Ectodermal cell (in vitro differentiated cells): ENCODE data around the gene CSTF2T.
"Not testable (repeated sequence)": the region's sequence is repeated elsewhere in the genome, so short reads cannot be mapped to it uniquely, and the experiment has no call there.

ENCODE experiments used
- H3K27ac ChIP-seq: 2 replicates; pipeline ENCODE4 v1.7.0; 2013; ENCODE audit warnings: mild to moderate bottlenecking, low read depth, low read length; ENCODE audit not compliant: insufficient read depth, poor library complexity, severe bottlenecking
- H3K27me3 ChIP-seq: 2 replicates; pipeline ENCODE4 v1.7.0; 2013; ENCODE audit warnings: mild to moderate bottlenecking, low read length; ENCODE audit not compliant: insufficient read depth, control insufficient read depth, poor library complexity, severe bottlenecking
- H3K36me3 ChIP-seq: one replicate; pipeline ENCODE4 v1.7.0; 2013; ENCODE audit warnings: low read length; ENCODE audit not compliant: control insufficient read depth, insufficient read depth
- H3K4me1 ChIP-seq: one replicate; pipeline ENCODE4 v1.7.0; 2013; ENCODE audit warnings: low read length; ENCODE audit not compliant: control insufficient read depth, insufficient read depth
- H3K4me3 ChIP-seq: 2 replicates; pipeline ENCODE4 v1.7.0; 2013; ENCODE audit warnings: low read depth, low read length, control low read depth; ENCODE audit not compliant: insufficient read depth
- H3K9me3 ChIP-seq: 2 replicates; pipeline ENCODE4 v1.7.0; 2013; ENCODE audit warnings: mild to moderate bottlenecking, low read length, moderate library complexity; ENCODE audit not compliant: control insufficient read depth
- WGBS, 2 experiments: methylation state at CpG; one replicate each; pipeline ENCODE4 v1.1.7; 2013; ENCODE audit warnings: missing lambda C conversion rate in 2 of 2; 5-methylcytosine and 5-hydroxymethylcytosine counted together

The CSTF2T gene

GRCh38 chr10:51699145-51699474 is 285 bp downstream of the CSTF2T start:
- WGBS, 2 experiments, result 0 to 1% methylated on average over 14 of the region's 14 CpGs
- no peaks in the 10 kb centered on the region for H3K9me3 ChIP-seq
- H3K4me3 ChIP-seq, result peak overlapping the region; percentile 90
- H3K36me3 ChIP-seq, result no peaks in the 10 kb centered on the region
- peak overlapping the region; percentile 96 for H3K27ac ChIP-seq
- peaks cover 20% of the 10 kb centered on the region for H3K4me1 ChIP-seq
- no peaks in the 10 kb centered on the region for H3K27me3 ChIP-seq

DNA sequence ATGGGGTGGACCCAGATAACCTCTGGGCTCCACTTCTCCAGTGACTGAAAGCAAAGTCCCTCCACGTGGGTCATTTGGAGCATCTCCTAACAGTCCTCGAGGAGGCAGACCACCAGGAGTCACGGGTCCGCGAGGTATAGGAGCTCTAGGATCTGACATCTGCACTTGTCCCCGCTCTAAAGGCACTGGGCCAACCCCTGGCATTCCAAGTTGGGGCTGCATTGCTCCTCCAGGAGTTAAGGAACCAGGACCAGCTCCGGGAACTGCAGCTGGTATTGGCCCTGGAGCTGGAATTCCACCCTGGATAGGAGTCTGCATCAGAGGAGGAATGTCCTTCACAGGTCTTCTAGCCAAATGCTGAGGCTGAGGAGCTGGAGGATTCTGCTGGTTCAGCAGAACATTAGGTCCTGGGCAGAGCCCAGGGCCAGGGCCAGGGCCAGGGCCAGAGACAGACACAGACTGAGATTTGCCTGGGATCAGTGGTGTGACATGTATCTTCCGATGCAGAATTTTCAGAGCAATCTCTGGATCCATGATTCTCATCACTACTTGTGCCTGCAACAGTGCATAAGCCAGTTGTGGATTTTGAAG is 827 bp downstream of the CSTF2T start:
- H3K9me3 ChIP-seq, result no peaks in the 10 kb centered on the region
- no peaks in the 10 kb centered on the region for H3K27me3 ChIP-seq
- H3K4me1 ChIP-seq, result peaks cover 20% of the 10 kb centered on the region
- H3K36me3 ChIP-seq, result no peaks in the 10 kb centered on the region
- peak overlapping the region; percentile 90 for H3K4me3 ChIP-seq
- no peak overlapping the region for H3K27ac ChIP-seq
- WGBS, 2 experiments, result 86 to 88% methylated on average over 8 of the region's 8 CpGs

DNA sequence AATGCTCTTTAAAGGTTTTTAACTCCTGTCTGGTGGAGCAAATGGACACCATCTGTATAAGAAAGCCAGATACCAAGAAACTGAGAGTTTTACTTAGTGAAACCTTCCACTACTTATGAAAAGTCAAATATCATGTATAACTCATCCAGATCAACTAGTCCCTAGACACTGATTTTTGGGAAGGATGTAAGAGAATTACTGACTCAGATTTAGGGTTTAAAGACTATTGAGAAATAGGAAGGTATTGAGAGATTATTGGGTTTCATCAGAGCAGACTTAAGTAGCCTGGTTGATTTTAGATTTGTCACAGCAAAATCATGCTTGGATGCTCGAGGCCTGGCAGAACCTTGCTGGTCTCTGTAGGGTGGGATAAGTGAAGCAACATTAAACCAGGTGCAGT is 3.1 kb downstream of the CSTF2T start:
- 94 to 95% methylated on average over 1 of the region's 1 CpG for WGBS, 2 experiments

GRCh38 chr10:51694086-51694768 is 5.2 kb downstream of the CSTF2T start:
- 86 to 94% methylated on average over 1 to 5 of the region's 5 CpGs for WGBS, 2 experiments
- no peak overlapping the region for H3K4me3 ChIP-seq
- H3K36me3 ChIP-seq, result no peaks in the 10 kb centered on the region
- no peak overlapping the region for H3K27ac ChIP-seq
- H3K9me3 ChIP-seq, result no peaks in the 10 kb centered on the region
- peaks cover 20% of the 10 kb centered on the region for H3K4me1 ChIP-seq
- no peaks in the 10 kb centered on the region for H3K27me3 ChIP-seq

More for the DNA sequence above, 3.1 kb downstream of the CSTF2T start:
- no peaks in the 10 kb centered on the region for H3K9me3 ChIP-seq
- H3K4me1 ChIP-seq, result peaks cover 20% of the 10 kb centered on the region
- H3K36me3 ChIP-seq, result no peaks in the 10 kb centered on the region
- no peaks in the 10 kb centered on the region for H3K27me3 ChIP-seq
- H3K27ac ChIP-seq, result no peak overlapping the region
- no peak overlapping the region for H3K4me3 ChIP-seq

GRCh38 chr10:51691135-51691534 is 8.3 kb downstream of the CSTF2T start:
- no peak overlapping the region for H3K4me3 ChIP-seq
- 83 to 85% methylated on average over 3 to 4 of the region's 4 CpGs for whole genome bisulfite sequencing, 2 experiments
- no peaks in the 10 kb centered on the region for H3K4me1 ChIP-seq

DNA sequence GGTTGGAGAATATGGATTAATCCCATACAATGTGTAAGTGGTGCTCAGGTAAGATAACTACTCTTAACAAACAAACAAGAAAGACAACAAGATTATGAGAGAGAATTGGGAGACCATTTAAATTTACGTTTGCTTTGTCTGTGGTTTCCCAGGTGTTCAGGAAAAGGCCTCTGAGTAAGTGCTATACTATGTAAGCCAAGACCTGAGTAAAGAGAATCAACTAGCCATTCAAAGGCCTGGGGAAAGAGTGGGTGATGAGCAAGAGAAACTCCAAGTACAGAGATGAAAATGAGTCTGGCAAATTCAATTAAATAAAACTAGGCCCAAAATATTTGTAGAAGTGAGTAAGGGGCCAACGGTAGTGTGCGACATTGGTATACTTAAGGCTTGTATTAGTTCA is 9.9 kb downstream of the CSTF2T start:
- Histone ChIP-seq H3K4me3 (no peak overlapping the region), H3K4me1 (no peaks in the 10 kb centered on the region), H3K36me3 (no peaks in the 10 kb centered on the region), H3K27me3 (no peaks in the 10 kb centered on the region), H3K27ac (no peak overlapping the region), H3K9me3 (no peaks in the 10 kb centered on the region)
- WGBS, 2 experiments, result 95 to 97% methylated on average over 3 of the region's 3 CpGs

More at GRCh38 chr10:51691135-51691534, 8.3 kb downstream of the CSTF2T start:
- H3K36me3 ChIP-seq, result no peaks in the 10 kb centered on the region
- no peak overlapping the region for H3K27ac ChIP-seq
- H3K27me3 ChIP-seq, result no peaks in the 10 kb centered on the region
- H3K9me3 ChIP-seq, result no peaks in the 10 kb centered on the region

GRCh38 chr10:51688826-51689225 is 10.6 kb downstream of the CSTF2T start:
- 94 to 97% methylated on average over 2 of the region's 2 CpGs for WGBS, 2 experiments
- H3K9me3 ChIP-seq, H3K36me3 ChIP-seq, H3K27ac ChIP-seq, H3K4me1 ChIP-seq, H3K27me3 ChIP-seq, H3K4me3 ChIP-seq: not testable (repeated sequence)

GRCh38 chr10:51687296-51687695 is 12.1 kb downstream of the CSTF2T start:
- H3K4me1 ChIP-seq, result no peaks in the 10 kb centered on the region
- WGBS, 2 experiments, result 83% methylated on average over 1 of the region's 1 CpG; no CpG with 5 or more reads in 1 of the 2 experiments
- H3K4me3 ChIP-seq, result no peak overlapping the region
- H3K27me3 ChIP-seq, result no peaks in the 10 kb centered on the region
- no peak overlapping the region for H3K27ac ChIP-seq
- H3K9me3 ChIP-seq, result no peaks in the 10 kb centered on the region
- H3K36me3 ChIP-seq, result no peaks in the 10 kb centered on the region

DNA sequence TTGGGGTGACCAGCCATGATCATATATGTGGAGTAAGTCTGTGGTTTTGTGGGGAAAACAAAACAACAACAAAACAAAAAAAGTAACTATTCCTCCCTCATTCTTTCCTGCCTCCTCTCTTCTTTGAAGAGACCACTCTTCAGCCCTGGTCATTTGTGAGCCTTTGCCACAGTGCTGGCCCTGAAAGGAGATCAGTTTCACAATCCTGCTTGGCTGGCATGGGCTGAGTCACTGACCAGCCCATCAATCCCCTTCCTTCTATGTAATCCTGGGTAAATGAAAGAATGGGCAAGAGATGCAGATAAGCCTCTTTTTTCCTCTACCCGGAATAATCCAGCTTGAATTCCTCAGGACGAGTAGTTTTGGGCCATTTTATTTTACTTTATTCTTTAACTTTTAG is 13.6 kb downstream of the CSTF2T start:
- Histone ChIP-seq H3K9me3 (no peaks in the 10 kb centered on the region), H3K4me1 (no peaks in the 10 kb centered on the region), H3K36me3 (no peaks in the 10 kb centered on the region), H3K4me3 (no peak overlapping the region), H3K27ac (no peak overlapping the region), H3K27me3 (no peaks in the 10 kb centered on the region)
- 69 to 90% methylated on average over 2 of the region's 2 CpGs for WGBS, 2 experiments

DNA sequence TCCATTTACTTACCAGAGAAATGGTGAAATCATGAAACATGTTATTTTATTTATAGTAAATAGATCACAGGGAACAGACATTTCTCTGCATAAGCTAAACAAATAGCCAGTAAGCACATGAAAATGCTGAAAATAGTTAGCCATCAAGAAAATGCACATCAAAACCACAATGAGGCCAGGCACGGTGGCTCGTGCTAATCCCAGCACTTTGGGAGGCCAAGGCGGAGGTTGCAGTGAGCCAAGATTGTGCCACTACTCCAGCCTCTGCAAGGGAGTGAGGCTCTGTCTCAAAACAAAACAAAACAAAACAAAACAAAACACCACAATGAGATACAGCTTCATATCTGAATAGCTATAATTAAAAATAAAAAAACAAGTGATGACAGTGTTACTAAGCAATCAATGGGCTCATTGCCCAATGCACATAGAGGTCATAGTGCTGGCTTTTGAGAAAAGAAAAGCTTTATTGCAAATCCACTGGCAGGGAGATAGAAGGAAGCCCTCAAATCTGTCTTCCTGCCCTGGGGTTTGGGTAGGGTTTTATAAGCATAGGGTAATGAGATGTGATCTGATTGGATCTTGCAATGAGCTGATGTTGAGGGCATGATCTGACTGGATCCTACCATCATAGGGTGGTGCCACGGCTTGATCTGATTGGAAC is 16.2 kb downstream of the CSTF2T start:
- no peak overlapping the region for H3K27ac ChIP-seq
- 88 to 96% methylated on average over 4 of the region's 4 CpGs for WGBS, 2 experiments
- H3K4me1 ChIP-seq, result no peaks in the 10 kb centered on the region
- H3K4me3 ChIP-seq, result no peak overlapping the region
- H3K27me3 ChIP-seq, result no peaks in the 10 kb centered on the region
- no peaks in the 10 kb centered on the region for H3K9me3 ChIP-seq
- H3K36me3 ChIP-seq, result no peaks in the 10 kb centered on the region
